HepG2 (cell line): ENCODE data around the gene MLN. TPM values are rescaled to one million over a fixed set of nuclear protein-coding genes. Genes with fewer than 3 reads are reported as not detected.

Source experiments
- CHD2 ChIP-seq: IDR thresholded peaks from 2 replicates; pipeline ENCODE4 v1.6.1; 2011; ENCODE audit warnings: low read depth, low read length, improper control_type of control experiment
- DNMT3B ChIP-seq: conservative IDR thresholded peaks from 2 replicates; pipeline ENCODE4 v1.6.1; 2016; ENCODE audit warnings: missing biosample characterization, control low read depth
- FOXO1 ChIP-seq: sonication (generic); formaldehyde crosslinking; IDR thresholded peaks from 2 replicates; pipeline ENCODE4 v1.4.0; 2020; ENCODE audit warnings: missing genetic modification reagents
- HDAC1 ChIP-seq: sonication (generic); formaldehyde crosslinking; IDR thresholded peaks from 2 replicates; pipeline ENCODE4 v1.5.1; 2020; ENCODE audit warnings: mild to moderate bottlenecking, missing genetic modification reagents
- NCOA1 ChIP-seq: sonication (generic); formaldehyde crosslinking; IDR thresholded peaks from 2 replicates; pipeline ENCODE4 v1.9.0; 2021; ENCODE audit warnings: missing genetic modification reagents
- NR2F1 ChIP-seq, 2 experiments: fragments of 450-650 bp in 1 of 2; formaldehyde crosslinking in 1 of 2; IDR thresholded peaks; 2 replicates each; pipeline versions ENCODE4 v1.5.0 to v1.6.1; 2016 to 2020; ENCODE audit warnings: mild to moderate bottlenecking in 1 of 2, missing compliant biosample characterization in 1 of 2, missing genetic modification reagents in 1 of 2, moderate library complexity in 1 of 2
- RFXANK ChIP-seq: IDR thresholded peaks from 2 replicates; pipeline ENCODE4 v1.6.1; 2016
- YY1 ChIP-seq: IDR thresholded peaks from 2 replicates; pipeline ENCODE4 v1.6.1; 2011; ENCODE audit warnings: low read length, low read depth, moderate library complexity, mild to moderate bottlenecking; ENCODE audit not compliant: insufficient read depth, insufficient replicate concordance
- ZNF180 ChIP-seq: sonication (generic); formaldehyde crosslinking; IDR thresholded peaks from 2 replicates; pipeline ENCODE4 v1.4.0; 2020; ENCODE audit warnings: low read depth, missing genetic modification reagents, borderline replicate concordance
- ZNF263 ChIP-seq: sonication (generic); formaldehyde crosslinking; IDR thresholded peaks from 2 replicates; pipeline ENCODE4 v1.4.0; 2020; ENCODE audit warnings: missing genetic modification reagents
- ZNF501 ChIP-seq: sonication (generic); formaldehyde crosslinking; IDR thresholded peaks from 2 replicates; pipeline ENCODE4 v1.5.1; 2020; ENCODE audit warnings: mild to moderate bottlenecking, moderate library complexity, missing genetic modification reagents
- ZNF572 ChIP-seq: sonication (generic); formaldehyde crosslinking; IDR thresholded peaks from 2 replicates; pipeline ENCODE4 v1.5.1; 2020; ENCODE audit warnings: mild to moderate bottlenecking, missing genetic modification reagents
- ZNF713 ChIP-seq: sonication (generic); formaldehyde crosslinking; IDR thresholded peaks from 2 replicates; pipeline ENCODE4 v1.4.0; 2020; ENCODE audit warnings: mild to moderate bottlenecking, missing genetic modification reagents
- polyA plus RNA-seq, 8 experiments: library from polyadenylated mRNA; depleted of rRNA in 3 of 8; stranded (reverse) in 7 of 8; unstranded in 1 of 8; fragments of >200 nt; fragmentation: Illumina TruSeq in 4 of 8; extraction: Trizol in 4 of 8; gene quantifications; 2 replicates each; pipeline versions ENCODE4 v1.2.1 to v1.2.3, GENCODE V29; 2011 to 2016; ENCODE audit warnings: low read depth in 4 of 8, missing spikeins in 1 of 8, mixed read lengths in 1 of 8; ENCODE audit not compliant: insufficient read depth in 1 of 8
- total RNA-seq, 5 experiments: library from RNA; depleted of rRNA; stranded (reverse); fragments of >200 nt; fragmentation: Illumina TruSeq; extraction: Trizol; gene quantifications; 2 replicates each; pipeline ENCODE4 v1.2.3, GENCODE V29; 2016; ENCODE audit warnings: low read depth in 1 of 5
- TF ChIP-seq, protein P1 (sequence below): sonication (generic); formaldehyde crosslinking; IDR thresholded peaks from 2 replicates; pipeline ENCODE4 v1.4.0; 2020; ENCODE audit warnings: missing genetic modification reagents
- TF ChIP-seq, protein P2 (sequence below): fragments of 450-650 bp; IDR thresholded peaks from 2 replicates; pipeline ENCODE4 v1.6.1; 2016
- TF ChIP-seq, protein P3 (sequence below): sonication (generic); formaldehyde crosslinking; IDR thresholded peaks from 2 replicates; pipeline ENCODE4 v1.4.0; 2020; ENCODE audit warnings: missing genetic modification reagents; ENCODE audit errors: not compliant biosample characterization
- TF ChIP-seq, protein P4 (sequence below): IDR thresholded peaks from 2 replicates; pipeline ENCODE4 v1.6.1; 2016; ENCODE audit warnings: missing compliant biosample characterization, missing genetic modification reagents, borderline replicate concordance
- TF ChIP-seq, protein P5 (sequence below): sonication (generic); formaldehyde crosslinking; IDR thresholded peaks from 2 replicates; pipeline ENCODE4 v1.4.0; 2020; ENCODE audit warnings: missing genetic modification reagents, low read depth, mild to moderate bottlenecking, borderline replicate concordance
- TF ChIP-seq, protein P6 (sequence below): sonication (generic); formaldehyde crosslinking; conservative IDR thresholded peaks from 2 replicates; pipeline ENCODE4 v1.8.0; 2022; ENCODE audit warnings: low read depth, missing genetic modification reagents
- TF ChIP-seq, protein P7 (sequence below): sonication (generic); formaldehyde crosslinking; IDR thresholded peaks from 2 replicates; pipeline ENCODE4 v1.4.0; 2020; ENCODE audit warnings: mild to moderate bottlenecking, missing genetic modification reagents
- TF ChIP-seq, protein P8 (sequence below): sonication (generic); formaldehyde crosslinking; IDR thresholded peaks from 2 replicates; pipeline ENCODE4 v1.5.0; 2020; ENCODE audit warnings: missing genetic modification reagents

MLN gene
- total and polyA plus RNA-seq, 2 of the 13 experiments (the other 11 are each of a cell fraction or from before 2014, with no cell fraction given) = not detected

DNA sequence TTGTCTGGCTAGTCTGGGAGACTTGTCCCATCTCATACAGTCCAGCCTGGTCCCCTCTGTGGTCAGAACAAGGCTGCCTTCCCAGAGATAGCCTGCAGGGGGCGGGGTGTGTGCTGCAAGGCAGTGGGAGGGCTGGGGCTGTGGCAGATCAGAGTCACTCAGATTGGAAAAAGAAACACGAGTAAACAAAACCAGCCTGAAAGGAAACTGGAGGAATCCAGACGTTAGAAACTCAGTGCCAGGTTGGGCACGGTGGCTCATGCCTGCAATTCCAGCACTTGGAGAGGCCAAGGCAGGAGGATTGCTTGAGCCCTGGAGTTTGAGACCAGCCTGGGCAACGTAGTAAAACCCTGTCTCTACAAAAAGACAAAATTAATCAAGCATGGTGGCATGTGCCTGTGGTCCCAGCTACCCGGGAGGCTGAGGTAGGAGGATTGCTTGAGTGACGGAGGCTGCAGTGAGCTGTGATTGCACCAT, 35.1 kb downstream of the MLN start (continued):
- TF ChIP-seq RFXANK (CRISPR knock-in tag) (no peak), CHD2 (no peak), ZNF572 (CRISPR knock-in tag) (no peak), YY1 (no peak), ZNF263 (CRISPR knock-in tag) (0 out of 2 replicates have a peak, but pooled peaks have one; percentile 25), NR2F1 (CRISPR knock-in tag; IDR thresholded peaks at IDR 0.05) (no peak), HDAC1 (CRISPR knock-in tag) (no peak), ZNF501 (CRISPR knock-in tag) (no peak), DNMT3B (no peak), ZNF713 (CRISPR knock-in tag) (no peak), FOXO1 (CRISPR knock-in tag) (0 out of 2 replicates have a peak, but pooled peaks have one; percentile 12), NCOA1 (CRISPR knock-in tag) (no peak), ZNF180 (CRISPR knock-in tag) (no peak)
- TF ChIP-seq, protein P1, sequence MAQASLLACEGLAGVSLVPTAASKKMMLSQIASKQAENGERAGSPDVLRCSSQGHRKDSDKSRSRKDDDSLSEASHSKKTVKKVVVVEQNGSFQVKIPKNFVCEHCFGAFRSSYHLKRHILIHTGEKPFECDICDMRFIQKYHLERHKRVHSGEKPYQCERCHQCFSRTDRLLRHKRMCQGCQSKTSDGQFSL (CRISPR knock-in tag) = no peak
- TF ChIP-seq, protein P2, sequence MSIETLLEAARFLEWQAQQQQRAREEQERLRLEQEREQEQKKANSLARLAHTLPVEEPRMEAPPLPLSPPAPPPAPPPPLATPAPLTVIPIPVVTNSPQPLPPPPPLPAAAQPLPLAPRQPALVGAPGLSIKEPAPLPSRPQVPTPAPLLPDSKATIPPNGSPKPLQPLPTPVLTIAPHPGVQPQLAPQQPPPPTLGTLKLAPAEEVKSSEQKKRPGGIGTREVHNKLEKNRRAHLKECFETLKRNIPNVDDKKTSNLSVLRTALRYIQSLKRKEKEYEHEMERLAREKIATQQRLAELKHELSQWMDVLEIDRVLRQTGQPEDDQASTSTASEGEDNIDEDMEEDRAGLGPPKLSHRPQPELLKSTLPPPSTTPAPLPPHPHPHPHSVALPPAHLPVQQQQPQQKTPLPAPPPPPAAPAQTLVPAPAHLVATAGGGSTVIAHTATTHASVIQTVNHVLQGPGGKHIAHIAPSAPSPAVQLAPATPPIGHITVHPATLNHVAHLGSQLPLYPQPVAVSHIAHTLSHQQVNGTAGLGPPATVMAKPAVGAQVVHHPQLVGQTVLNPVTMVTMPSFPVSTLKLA = no peak
- TF ChIP-seq, protein P3, sequence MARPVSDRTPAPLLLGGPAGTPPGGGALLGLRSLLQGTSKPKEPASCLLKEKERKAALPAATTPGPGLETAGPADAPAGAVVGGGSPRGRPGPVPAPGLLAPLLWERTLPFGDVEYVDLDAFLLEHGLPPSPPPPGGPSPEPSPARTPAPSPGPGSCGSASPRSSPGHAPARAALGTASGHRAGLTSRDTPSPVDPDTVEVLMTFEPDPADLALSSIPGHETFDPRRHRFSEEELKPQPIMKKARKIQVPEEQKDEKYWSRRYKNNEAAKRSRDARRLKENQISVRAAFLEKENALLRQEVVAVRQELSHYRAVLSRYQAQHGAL (CRISPR knock-in tag) = no peak
- TF ChIP-seq, protein P4, sequence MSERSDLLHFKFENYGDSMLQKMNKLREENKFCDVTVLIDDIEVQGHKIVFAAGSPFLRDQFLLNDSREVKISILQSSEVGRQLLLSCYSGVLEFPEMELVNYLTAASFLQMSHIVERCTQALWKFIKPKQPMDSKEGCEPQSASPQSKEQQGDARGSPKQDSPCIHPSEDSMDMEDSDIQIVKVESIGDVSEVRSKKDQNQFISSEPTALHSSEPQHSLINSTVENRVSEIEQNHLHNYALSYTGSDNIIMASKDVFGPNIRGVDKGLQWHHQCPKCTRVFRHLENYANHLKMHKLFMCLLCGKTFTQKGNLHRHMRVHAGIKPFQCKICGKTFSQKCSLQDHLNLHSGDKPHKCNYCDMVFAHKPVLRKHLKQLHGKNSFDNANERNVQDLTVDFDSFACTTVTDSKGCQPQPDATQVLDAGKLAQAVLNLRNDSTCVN (CRISPR knock-in tag) = no peak
- TF ChIP-seq, protein P5, sequence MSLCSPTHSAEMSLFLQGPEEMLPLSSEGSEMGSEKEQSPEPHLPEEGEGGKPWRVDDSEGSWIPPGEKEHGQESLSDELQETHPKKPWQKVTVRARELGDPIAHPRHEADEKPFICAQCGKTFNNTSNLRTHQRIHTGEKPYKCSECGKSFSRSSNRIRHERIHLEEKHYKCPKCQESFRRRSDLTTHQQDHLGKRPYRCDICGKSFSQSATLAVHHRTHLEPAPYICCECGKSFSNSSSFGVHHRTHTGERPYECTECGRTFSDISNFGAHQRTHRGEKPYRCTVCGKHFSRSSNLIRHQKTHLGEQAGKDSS = no peak
- TF ChIP-seq, protein P6, sequence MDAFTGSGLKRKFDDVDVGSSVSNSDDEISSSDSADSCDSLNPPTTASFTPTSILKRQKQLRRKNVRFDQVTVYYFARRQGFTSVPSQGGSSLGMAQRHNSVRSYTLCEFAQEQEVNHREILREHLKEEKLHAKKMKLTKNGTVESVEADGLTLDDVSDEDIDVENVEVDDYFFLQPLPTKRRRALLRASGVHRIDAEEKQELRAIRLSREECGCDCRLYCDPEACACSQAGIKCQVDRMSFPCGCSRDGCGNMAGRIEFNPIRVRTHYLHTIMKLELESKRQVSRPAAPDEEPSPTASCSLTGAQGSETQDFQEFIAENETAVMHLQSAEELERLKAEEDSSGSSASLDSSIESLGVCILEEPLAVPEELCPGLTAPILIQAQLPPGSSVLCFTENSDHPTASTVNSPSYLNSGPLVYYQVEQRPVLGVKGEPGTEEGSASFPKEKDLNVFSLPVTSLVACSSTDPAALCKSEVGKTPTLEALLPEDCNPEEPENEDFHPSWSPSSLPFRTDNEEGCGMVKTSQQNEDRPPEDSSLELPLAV (CRISPR knock-in tag) = no peak
- TF ChIP-seq, protein P7, sequence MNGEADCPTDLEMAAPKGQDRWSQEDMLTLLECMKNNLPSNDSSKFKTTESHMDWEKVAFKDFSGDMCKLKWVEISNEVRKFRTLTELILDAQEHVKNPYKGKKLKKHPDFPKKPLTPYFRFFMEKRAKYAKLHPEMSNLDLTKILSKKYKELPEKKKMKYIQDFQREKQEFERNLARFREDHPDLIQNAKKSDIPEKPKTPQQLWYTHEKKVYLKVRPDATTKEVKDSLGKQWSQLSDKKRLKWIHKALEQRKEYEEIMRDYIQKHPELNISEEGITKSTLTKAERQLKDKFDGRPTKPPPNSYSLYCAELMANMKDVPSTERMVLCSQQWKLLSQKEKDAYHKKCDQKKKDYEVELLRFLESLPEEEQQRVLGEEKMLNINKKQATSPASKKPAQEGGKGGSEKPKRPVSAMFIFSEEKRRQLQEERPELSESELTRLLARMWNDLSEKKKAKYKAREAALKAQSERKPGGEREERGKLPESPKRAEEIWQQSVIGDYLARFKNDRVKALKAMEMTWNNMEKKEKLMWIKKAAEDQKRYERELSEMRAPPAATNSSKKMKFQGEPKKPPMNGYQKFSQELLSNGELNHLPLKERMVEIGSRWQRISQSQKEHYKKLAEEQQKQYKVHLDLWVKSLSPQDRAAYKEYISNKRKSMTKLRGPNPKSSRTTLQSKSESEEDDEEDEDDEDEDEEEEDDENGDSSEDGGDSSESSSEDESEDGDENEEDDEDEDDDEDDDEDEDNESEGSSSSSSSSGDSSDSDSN (CRISPR knock-in tag) = no peak
- TF ChIP-seq, protein P8, sequence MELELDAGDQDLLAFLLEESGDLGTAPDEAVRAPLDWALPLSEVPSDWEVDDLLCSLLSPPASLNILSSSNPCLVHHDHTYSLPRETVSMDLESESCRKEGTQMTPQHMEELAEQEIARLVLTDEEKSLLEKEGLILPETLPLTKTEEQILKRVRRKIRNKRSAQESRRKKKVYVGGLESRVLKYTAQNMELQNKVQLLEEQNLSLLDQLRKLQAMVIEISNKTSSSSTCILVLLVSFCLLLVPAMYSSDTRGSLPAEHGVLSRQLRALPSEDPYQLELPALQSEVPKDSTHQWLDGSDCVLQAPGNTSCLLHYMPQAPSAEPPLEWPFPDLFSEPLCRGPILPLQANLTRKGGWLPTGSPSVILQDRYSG (CRISPR knock-in tag) = no peak
